CD14-positive monocyte (primary cell): ENCODE measurements around the gene ERBB4. TPM values are rescaled to one million over a fixed set of nuclear protein-coding genes. Genes with fewer than 3 reads are reported as not detected.

Experiments
- DNase-seq, 3 donors: peaks; one replicate each; pipeline ENCODE4 v3.0.0-alpha.2; 2011 to 2022
- H2AFZ ChIP-seq: 2 replicates; pipeline ENCODE4 v1.6.0; 2012; ENCODE audit warnings: mild to moderate bottlenecking, low read depth, low read length, inconsistent platforms; ENCODE audit not compliant: insufficient read depth, poor library complexity, severe bottlenecking
- H3K27ac ChIP-seq, 2 donors: 1 replicate in 1 of 2; 2 replicates in 1 of 2; pipeline ENCODE4 v1.5.1; 2012 to 2013; ENCODE audit warnings: low read length in 2 of 2, control low read depth in 1 of 2, inconsistent platforms in 1 of 2, low read depth in 1 of 2, mild to moderate bottlenecking in 1 of 2
- H3K27me3 ChIP-seq, 2 donors: one replicate each; pipeline versions ENCODE4 v1.6.0 to v1.6.1; 2011 to 2013; ENCODE audit warnings: low read length in 2 of 2; ENCODE audit not compliant: control insufficient read depth in 2 of 2, insufficient read depth in 2 of 2
- H3K36me3 ChIP-seq, 2 donors: replicated peaks in 1 of 2; 1 replicate in 1 of 2; 2 replicates in 1 of 2; pipeline versions ENCODE4 v1.5.1 to v1.6.1; 2012 to 2013; ENCODE audit warnings: low read length in 2 of 2, control low read depth in 1 of 2, inconsistent platforms in 1 of 2, mild to moderate bottlenecking in 1 of 2; ENCODE audit not compliant: insufficient read depth in 2 of 2, control insufficient read depth in 1 of 2
- H3K4me1 ChIP-seq, 2 donors: 1 replicate in 1 of 2; 2 replicates in 1 of 2; pipeline versions ENCODE4 v1.5.1 to v1.6.1; 2012 to 2013; ENCODE audit warnings: low read length in 2 of 2, control low read depth in 1 of 2, inconsistent platforms in 1 of 2, mild to moderate bottlenecking in 1 of 2, moderate library complexity in 1 of 2; ENCODE audit not compliant: insufficient read depth in 2 of 2, control insufficient read depth in 1 of 2
- H3K4me2 ChIP-seq: replicated peaks from 2 replicates; pipeline ENCODE3; 2012; ENCODE audit warnings: low read length, moderate library complexity, mild to moderate bottlenecking; ENCODE audit not compliant: poor library complexity, severe bottlenecking; ENCODE audit errors: extremely low read depth
- H3K4me3 ChIP-seq, 3 experiments: fragments of 200-600 bp in 1 of 3; sonication (generic) in 1 of 3; replicated peaks in 1 of 3; 1 replicate in 2 of 3; 2 replicates in 1 of 3; pipeline ENCODE4 v1.5.1; 2011 to 2013; ENCODE audit warnings: low read length in 3 of 3, mild to moderate bottlenecking in 3 of 3, control low read depth in 2 of 3, low read depth in 2 of 3, inconsistent platforms in 1 of 3, moderate library complexity in 1 of 3
- H3K79me2 ChIP-seq: 2 replicates; pipeline ENCODE4 v1.6.0; 2012; ENCODE audit warnings: mild to moderate bottlenecking, control low read depth, inconsistent platforms, low read length, moderate library complexity; ENCODE audit not compliant: insufficient read depth
- H3K9ac ChIP-seq: 2 replicates; pipeline ENCODE4 v1.6.0; 2017; ENCODE audit warnings: low read length, mild to moderate bottlenecking; ENCODE audit not compliant: insufficient read depth, poor library complexity, severe bottlenecking
- H3K9me3 ChIP-seq, 2 donors: replicated peaks in 1 of 2; 1 replicate in 1 of 2; 2 replicates in 1 of 2; pipeline versions ENCODE4 v1.5.1 to v1.6.1; 2012 to 2013; ENCODE audit warnings: low read length in 2 of 2, control low read depth in 1 of 2; ENCODE audit not compliant: control insufficient read depth in 1 of 2, insufficient read depth in 1 of 2
- H4K20me1 ChIP-seq: 2 replicates; pipeline ENCODE4 v1.6.0; 2012; ENCODE audit warnings: mild to moderate bottlenecking, low read length, control low read depth, moderate library complexity; ENCODE audit not compliant: insufficient read depth
- H3K27ac Mint-ChIP-seq, 7 donors: one replicate each; pipeline ENCODE4 v1.8.0; 2020; ENCODE audit warnings: mild to moderate bottlenecking in 7 of 7, mixed read lengths in 7 of 7, moderate library complexity in 6 of 7, inconsistent platforms in 2 of 7
- H3K27me3 Mint-ChIP-seq, 3 donors: one replicate each; pipeline ENCODE4 v1.8.0; 2021 to 2022; ENCODE audit warnings: low read depth in 3 of 3, mild to moderate bottlenecking in 3 of 3, mixed read lengths in 3 of 3, moderate library complexity in 3 of 3, inconsistent platforms in 1 of 3
- H3K36me3 Mint-ChIP-seq, 2 donors: one replicate each; pipeline ENCODE4 v1.8.0; 2020; ENCODE audit warnings: mixed read lengths in 2 of 2, inconsistent platforms in 1 of 2, mild to moderate bottlenecking in 1 of 2
- H3K4me1 Mint-ChIP-seq: one replicate; pipeline ENCODE4 v1.8.0; 2020; ENCODE audit warnings: mild to moderate bottlenecking, mixed read lengths
- H3K4me3 Mint-ChIP-seq, 2 donors: one replicate each; pipeline ENCODE4 v1.8.0; 2020; ENCODE audit warnings: mild to moderate bottlenecking in 2 of 2, mixed read lengths in 2 of 2, moderate library complexity in 1 of 2
- H3K9me3 Mint-ChIP-seq, 7 donors: one replicate each; pipeline ENCODE4 v1.8.0; 2020 to 2022; ENCODE audit warnings: mixed read lengths in 7 of 7, mild to moderate bottlenecking in 6 of 7, moderate library complexity in 6 of 7, inconsistent platforms in 2 of 7
- WGBS: methylation state at CpG from one replicate; pipeline ENCODE4 v1.1.5; 2013; ENCODE audit warnings: missing lambda C conversion rate; ENCODE audit not compliant: insufficient coverage; 5-methylcytosine and 5-hydroxymethylcytosine counted together
- intact Hi-C, 2 donors: fragments of 100-400 bp; cut with micrococcal nuclease; formaldehyde crosslinking; loops; one replicate each; pipeline versions ENCODE4 v1.15.0 to v1.15.1; 2023
- polyA plus RNA-seq, 3 donors: library from polyadenylated mRNA; depleted of rRNA in 1 of 3; unstranded in 2 of 3; stranded (reverse) in 1 of 3; fragments of 300-500 nt in 2 of 3; fragments of >200 nt in 1 of 3; fragmentation: Illumina TruSeq in 2 of 3; gene quantifications; 1 replicate in 2 of 3; 2 replicates in 1 of 3; pipeline ENCODE4 v1.2.3, GENCODE V29; 2012 to 2021
- TF ChIP-seq, protein P1 (sequence below): fragments of 200-600 bp; IDR thresholded peaks from one replicate; pipeline ENCODE4 v1.8.0; 2022; ENCODE audit warnings: antibody characterized with exemption, mild to moderate bottlenecking

The ERBB4 gene
- polyA plus RNA-seq, 3 donors = not detected

DNA sequence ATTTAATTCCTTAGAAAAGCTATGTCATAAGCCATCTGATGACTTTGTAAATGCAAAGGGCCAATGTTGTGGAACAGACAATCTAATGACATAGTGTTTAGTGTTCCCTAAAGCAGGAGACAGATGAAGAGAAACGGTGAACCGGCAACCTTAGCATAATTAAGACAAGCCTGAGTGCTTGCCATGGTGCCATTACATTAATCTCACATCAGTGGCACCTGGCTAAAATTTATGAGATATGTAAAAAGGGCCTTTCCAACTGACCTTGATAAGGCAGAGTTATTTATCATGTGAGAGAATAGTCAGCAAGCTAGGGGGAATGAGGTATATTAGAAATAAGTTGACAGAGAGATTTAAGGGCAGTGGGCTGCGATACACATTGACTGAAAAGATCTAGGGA is 261.8 kb downstream of the ERBB4 start:
- Mint-ChIP-seq H3K27ac (no peak overlapping the region), H3K4me1 (no peaks in the 10 kb centered on the region), H3K36me3 (no peaks in the 10 kb centered on the region), H3K27me3 (no peaks in the 10 kb centered on the region), H3K9me3 (peaks cover 0 to 2% (median 0%) of the 10 kb centered on the region in 7 donors), H3K4me3 (no peak overlapping the region)
- DNase-seq = no peak
- Histone ChIP-seq H4K20me1 (no peaks in the 10 kb centered on the region), H3K27ac (no peak overlapping the region), H3K27me3 (no peaks in the 10 kb centered on the region), H3K9ac (no peak overlapping the region), H3K4me1 (no peaks in the 10 kb centered on the region), H3K36me3 (no peaks in the 10 kb centered on the region), H3K79me2 (no peaks in the 10 kb centered on the region), H2AFZ (no peak overlapping the region), H3K4me3 (no peak overlapping the region), H3K9me3 (no peaks in the 10 kb centered on the region), H3K4me2 (no peak overlapping the region)
- no CpG with 5 or more reads among the region's 3 CpGs for WGBS
- intact Hi-C loops = no loop called here
- TF ChIP-seq, protein P1, sequence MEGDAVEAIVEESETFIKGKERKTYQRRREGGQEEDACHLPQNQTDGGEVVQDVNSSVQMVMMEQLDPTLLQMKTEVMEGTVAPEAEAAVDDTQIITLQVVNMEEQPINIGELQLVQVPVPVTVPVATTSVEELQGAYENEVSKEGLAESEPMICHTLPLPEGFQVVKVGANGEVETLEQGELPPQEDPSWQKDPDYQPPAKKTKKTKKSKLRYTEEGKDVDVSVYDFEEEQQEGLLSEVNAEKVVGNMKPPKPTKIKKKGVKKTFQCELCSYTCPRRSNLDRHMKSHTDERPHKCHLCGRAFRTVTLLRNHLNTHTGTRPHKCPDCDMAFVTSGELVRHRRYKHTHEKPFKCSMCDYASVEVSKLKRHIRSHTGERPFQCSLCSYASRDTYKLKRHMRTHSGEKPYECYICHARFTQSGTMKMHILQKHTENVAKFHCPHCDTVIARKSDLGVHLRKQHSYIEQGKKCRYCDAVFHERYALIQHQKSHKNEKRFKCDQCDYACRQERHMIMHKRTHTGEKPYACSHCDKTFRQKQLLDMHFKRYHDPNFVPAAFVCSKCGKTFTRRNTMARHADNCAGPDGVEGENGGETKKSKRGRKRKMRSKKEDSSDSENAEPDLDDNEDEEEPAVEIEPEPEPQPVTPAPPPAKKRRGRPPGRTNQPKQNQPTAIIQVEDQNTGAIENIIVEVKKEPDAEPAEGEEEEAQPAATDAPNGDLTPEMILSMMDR = no peak

DNA sequence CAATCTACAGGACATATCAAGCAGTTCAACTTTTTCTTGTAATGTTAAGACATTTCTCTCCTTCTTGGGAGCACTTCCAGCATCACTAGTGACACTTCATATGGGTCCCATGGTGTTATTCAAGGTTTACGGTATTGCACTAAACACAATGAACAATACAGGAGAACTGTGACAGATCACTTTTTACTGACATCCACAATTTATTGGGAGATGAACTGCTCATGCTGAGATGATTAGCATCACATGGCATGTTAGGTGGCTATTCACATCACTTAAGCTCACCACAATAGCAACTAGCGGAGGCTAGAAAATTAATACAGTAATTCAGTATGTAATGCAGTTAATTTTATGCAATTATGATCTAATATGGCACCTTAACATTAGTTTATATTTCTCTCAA is 264.4 kb downstream of the ERBB4 start:
- H3K9me3 ChIP-seq = no peaks in the 10 kb centered on the region
- no peak overlapping the region for H3K4me2 ChIP-seq
- no peak overlapping the region for H3K9ac ChIP-seq
- intact Hi-C loops = no loop called here
- no peak for DNase-seq
- WGBS = no CpG with 5 or more reads among the region's 2 CpGs
- TF ChIP-seq, protein P1 = no peak
- Mint-ChIP-seq H3K36me3 (no peaks in the 10 kb centered on the region), H3K4me1 (no peaks in the 10 kb centered on the region), H3K27me3 (no peaks in the 10 kb centered on the region), H3K9me3 (peaks cover 0 to 2% (median 0%) of the 10 kb centered on the region in 7 donors), H3K27ac (no peak overlapping the region), H3K4me3 (no peak overlapping the region)
- no peaks in the 10 kb centered on the region for H3K4me1 ChIP-seq
- H3K4me3 ChIP-seq = no peak overlapping the region
- H3K27me3 ChIP-seq = no peaks in the 10 kb centered on the region
- no peaks in the 10 kb centered on the region for H3K36me3 ChIP-seq
- H3K79me2 ChIP-seq = no peaks in the 10 kb centered on the region
- no peak overlapping the region for H2AFZ ChIP-seq
- no peaks in the 10 kb centered on the region for H4K20me1 ChIP-seq
- no peak overlapping the region for H3K27ac ChIP-seq
